GM19239 (cell line): ENCODE data around the gene SLC24A3.

Experiments
- DNase-seq: peaks from one replicate; pipeline ENCODE4 v3.0.0; 2011; ENCODE audit warnings: low spot score; ENCODE audit not compliant: insufficient read length
- FAIRE-seq: peaks from 2 replicates; lab custom pipeline; 2011; peaks lifted over from hg19 to GRCh38; lab: Jason Lieb, UNC

The SLC24A3 gene

GRCh38 chr20:19298652-19299051 is 86.2 kb downstream of the SLC24A3 start:
- FAIRE-seq (no peak), DNase-seq (no peak)

DNA sequence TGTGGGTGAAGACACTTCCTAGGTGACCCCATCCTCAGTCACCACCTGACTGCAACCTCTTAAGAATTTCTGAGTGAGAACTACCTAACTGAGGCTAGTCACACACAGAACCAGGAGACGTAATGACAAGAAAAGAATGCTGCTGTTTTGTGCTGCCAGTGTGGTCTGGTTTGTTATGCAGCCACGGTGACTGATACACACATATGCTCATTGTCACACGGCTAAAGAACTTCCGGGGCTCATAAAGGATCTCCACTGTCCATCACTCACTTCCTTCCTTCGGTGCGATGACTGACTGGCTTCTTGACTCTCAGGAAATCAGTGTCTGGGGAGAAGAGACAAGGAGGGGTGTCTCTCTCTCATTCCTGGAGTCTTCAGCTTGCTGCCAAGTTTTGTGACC is 88.0 kb downstream of the SLC24A3 start:
- DNase-seq (no peak), FAIRE-seq (no peak)

DNA sequence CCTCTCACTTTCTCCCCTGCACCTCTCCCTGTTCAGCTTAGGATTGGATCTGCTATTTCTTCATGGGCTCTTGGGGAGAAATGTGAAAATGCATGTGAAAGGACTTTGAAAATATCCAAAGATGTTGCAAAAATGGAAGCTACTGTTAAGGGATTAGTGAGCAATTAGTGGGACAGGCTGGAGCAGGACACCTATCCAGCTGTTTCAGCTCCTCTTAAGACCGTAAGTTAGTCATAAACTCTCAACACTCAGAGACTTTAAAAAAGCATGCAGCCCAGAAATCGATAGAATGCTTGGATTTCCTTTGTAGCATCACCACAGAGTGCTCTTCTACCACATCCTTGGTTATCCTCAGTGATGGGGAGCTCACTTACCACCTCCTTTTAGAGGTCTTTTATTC is 88.7 kb downstream of the SLC24A3 start:
- DNase-seq (no peak), FAIRE-seq (no peak)

DNA sequence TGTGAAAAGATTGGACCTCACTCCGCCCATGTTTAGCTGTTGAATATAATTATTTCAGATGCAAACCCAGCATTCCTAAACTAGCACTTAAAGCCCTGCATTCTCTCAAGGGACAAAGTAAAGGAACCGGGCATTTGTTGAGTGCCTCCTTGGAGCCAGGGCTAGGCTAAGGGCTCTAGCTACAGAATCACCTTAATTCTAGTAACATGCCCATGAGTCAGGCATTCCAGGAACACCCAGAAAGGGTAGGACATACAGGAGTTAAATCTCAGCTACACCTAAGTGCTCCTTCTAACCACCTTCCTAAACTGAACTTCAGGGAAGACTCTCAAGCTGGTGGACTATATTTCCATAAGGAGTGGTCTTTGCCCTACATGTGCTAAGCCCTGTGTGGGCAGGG is 89.4 kb downstream of the SLC24A3 start:
- FAIRE-seq (no peak), DNase-seq (no peak)

GRCh38 chr20:19302714-19303113 is 90.3 kb downstream of the SLC24A3 start:
- DNase-seq, result no peak
- FAIRE-seq, result no peak

DNA sequence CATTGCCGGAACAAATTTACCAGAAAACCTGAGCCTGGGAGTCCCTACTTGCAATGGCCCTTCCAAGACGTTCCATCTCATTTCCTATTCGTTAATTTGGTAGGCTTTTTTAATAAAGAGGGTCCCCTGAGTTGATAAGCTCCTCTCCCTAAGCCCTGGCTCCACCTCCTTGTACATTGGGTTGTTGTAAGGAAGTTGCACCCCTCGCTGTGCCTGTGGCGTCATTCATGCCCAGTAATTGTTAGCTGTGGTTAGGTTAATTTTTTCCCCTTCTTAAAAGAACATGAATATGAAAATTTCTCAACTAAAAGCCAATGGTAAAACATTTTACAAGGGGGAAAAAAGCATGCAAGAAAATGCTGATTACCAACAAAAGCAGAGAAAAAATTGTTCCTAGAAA is 91.9 kb downstream of the SLC24A3 start:
- DNase-seq (no peak), FAIRE-seq (no peak)

- DNase-seq (no peak), FAIRE-seq (no peak)
Measured at GRCh38 chr20:19304886-19305415, 92.5 kb downstream of the SLC24A3 start.

GRCh38 chr20:19308146-19308545 is 95.7 kb downstream of the SLC24A3 start:
- FAIRE-seq (no peak), DNase-seq (no peak)

DNA sequence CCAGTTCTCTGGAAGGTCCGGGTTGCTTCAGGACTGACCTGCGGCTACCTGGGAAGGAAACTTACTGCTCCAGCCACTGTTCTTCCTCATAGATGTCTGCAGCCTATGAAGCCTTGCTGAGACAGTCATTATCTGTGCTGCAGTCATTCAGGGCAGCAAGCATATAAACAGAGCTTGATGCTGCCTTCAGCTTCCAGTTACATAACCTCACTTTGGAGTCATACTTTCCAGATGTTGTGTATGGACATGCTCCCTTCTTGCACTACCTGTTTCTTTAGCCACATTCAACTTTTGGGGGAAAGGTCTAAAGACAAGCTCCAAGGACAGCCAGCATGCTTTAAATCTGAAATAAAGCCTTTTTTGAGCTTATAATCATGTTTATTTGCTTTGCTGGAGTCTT is 98.1 kb downstream of the SLC24A3 start:
- no peak for FAIRE-seq
- no peak for DNase-seq

GRCh38 chr20:19313342-19314069 is 101.1 kb downstream of the SLC24A3 start:
- DNase-seq, result no peak
- no peak for FAIRE-seq

DNA sequence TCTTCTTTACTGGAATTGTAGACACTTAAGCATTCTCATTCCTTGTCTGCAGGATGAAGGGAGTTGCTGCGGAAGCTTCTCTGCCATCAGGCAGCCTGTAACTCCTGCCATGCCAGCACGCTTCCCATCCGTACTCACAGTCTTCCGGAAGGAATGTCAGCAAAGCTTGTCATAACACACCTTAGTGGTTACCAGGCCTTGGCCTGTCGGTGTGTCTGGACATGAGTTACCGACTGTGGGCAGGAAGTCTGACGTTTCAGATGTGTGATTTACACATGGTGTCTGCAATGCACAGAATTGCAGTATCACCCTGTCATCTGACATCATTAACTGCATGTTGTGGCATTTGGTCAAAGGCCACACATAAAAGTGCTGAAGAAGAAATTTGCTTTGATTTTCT is 102.2 kb downstream of the SLC24A3 start:
- FAIRE-seq (no peak), DNase-seq (no peak)

DNA sequence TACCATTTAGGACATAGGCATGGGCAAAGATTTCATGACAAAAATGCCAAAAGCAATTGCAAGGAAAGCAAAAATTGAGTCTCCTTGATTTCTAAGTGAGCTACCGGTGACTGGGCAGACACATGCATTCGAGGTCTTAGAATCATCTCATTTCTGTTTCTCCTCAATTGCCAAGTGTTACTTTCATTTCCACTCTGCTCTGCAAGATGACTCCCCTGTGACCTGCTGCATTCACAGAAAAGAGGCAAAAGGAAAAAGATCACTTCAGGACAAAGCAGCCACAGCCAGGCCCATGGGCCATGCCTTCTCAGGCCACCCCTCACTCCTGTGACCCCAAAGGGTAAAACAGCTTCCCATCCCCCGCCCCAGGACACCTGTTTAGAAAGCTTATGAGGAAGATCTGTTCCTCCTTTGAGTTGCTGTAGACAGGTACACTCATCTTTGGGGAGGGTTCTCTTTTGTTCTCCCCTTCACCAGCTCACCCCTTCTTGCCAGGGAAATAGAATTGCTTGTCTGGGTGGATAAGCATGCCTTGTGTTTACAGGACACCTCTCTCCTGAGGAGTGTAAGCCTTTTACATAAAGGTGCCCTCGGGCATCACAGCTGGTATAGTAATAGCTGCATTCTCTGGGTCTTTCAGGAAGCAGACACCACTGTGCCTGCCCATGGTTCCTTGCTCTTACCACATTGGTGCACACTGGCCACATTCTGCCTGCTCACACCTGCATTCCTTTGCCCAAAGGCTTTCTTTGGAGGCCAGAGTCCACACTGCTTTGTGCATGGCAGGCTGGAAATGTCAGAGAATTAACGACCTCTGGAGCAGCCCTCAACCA is 105.0 kb downstream of the SLC24A3 start:
- FAIRE-seq (no peak), DNase-seq (peak; percentile 16)

DNA sequence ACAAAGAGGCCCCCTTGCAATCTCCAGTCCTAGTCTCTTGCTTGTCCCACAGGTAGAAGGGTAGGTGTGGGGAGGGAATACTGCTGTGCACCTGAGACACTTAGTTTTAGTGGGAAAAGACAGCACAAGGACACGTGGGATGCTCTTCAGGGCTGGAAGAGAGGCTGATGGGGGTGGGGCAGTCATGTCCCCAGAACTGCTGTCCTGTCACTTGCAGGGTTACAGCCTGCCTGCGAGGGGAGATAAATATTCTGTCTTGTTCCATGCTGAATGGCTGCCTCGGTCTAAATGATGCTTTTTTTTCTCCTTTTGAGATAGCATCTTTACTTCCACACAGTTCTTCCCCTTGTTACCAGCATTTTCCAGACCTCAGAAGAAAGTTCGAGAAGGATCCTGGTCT is 106.2 kb downstream of the SLC24A3 start:
- FAIRE-seq (no peak), DNase-seq (no peak)

DNA sequence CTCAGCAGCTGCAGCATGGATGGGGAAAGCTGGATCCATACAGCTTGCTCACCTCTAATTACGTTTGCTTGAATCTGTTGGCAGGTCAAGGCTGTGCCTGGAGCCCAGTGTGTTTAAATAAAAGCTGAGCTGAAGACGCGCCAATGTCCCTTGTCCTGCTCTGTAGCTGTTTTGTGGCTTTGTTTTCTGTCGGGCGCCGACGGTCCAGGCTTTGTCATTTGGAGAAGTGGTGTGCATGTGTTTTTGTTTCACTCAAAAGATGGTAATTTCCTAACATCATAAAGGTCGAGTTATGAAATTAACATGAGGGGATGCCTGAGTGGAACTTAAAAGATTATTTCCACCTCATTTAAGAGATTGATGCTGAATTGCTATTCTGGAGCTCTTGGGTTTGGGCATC is 107.6 kb downstream of the SLC24A3 start:
- no peak for FAIRE-seq
- no peak for DNase-seq

DNA sequence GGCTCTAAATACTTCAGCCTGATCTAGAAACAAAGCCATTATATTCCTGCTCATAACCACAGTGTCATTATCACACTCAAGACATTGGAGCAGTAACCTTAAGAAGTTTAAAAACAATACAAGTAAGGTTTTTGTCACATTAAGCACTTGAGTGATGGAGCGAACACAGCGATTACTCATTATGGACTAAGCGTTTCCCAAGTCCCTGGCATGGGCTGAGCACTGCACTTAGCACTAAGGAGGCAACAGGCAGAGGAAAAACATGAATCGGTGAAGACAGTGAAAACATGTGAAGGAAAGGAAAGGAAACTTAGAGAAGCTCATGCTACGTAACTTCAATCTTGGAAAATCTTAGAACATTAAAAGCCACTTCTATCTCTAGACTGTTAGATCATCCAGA is 108.7 kb downstream of the SLC24A3 start:
- no peak for DNase-seq

GRCh38 chr20:19322061-19322985 is 109.9 kb downstream of the SLC24A3 start:
- FAIRE-seq, result no peak
- DNase-seq, result no peak

More for the DNA sequence above, 108.7 kb downstream of the SLC24A3 start:
- no peak for FAIRE-seq

GRCh38 chr20:19327401-19327800 is 115.0 kb downstream of the SLC24A3 start:
- DNase-seq (no peak), FAIRE-seq (no peak)

DNA sequence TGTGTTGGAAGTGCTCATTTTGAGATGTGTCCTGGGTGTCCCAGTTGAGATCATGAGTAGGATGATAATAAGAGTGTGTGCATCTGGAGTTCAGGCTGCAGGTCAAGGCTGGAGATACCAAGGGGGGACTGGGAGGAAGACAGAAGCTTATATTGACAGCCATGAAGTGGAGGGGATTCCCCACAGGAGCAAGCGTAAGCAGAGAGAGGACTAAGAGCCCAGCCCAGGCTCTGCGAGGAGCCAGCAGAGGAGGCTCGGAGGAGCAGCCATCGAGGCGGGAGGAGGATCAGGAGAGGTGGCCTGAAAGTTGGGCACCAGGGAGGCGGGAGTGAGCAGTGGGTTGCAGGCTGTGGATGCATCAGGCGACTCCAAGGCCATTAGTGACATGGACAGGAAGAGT is 116.2 kb downstream of the SLC24A3 start:
- FAIRE-seq (no peak), DNase-seq (no peak)

DNA sequence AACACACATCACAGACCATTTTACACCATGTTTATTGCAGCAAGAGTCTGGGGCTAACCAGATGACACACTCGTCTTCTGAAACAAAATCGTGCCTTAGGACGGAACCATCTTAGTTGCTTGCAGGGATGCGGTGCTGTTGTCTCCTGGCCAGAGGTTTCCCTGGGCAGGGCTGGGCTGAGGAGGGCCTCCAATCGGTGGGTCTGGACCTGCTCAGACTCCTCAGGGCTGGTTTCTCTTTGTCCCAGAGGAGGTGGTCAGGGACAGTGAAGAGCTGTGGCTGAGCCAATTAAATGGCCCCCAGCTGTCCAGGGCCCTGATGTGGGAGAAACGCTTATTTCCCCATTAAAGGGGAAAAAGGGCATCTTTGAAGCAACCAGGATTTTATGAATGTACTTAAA is 117.6 kb downstream of the SLC24A3 start:
- DNase-seq, result no peak
- FAIRE-seq, result no peak

DNA sequence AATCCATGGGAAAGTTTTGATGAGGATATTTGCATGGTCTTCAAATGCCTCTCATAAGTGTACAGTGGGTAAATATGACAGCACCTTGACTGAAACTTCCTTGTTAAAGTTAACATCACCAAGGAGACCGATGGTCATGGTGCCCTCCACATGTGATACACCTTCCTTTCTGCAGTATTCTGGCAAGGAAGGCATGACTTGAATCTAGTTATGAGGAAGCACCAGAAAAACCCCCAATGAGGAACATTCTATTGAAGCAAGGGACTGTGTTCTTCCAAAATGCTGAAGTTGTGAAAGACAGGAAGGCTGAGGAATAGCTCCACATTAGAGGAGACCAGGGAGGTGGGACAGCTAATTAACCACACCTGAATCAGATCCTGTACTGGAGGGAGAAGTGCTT is 118.3 kb downstream of the SLC24A3 start:
- DNase-seq (no peak), FAIRE-seq (no peak)
